RKO (cell line): ENCODE results near the gene CORO2A.
"Not testable (repeated sequence)": the region's sequence is repeated elsewhere in the genome, so short reads cannot be mapped to it uniquely, and the experiment has no call there.

ENCODE experiments used
- DNase-seq: peaks from one replicate; pipeline ENCODE4 v3.0.0-alpha.2; 2016; ENCODE audit warnings: low spot score

The CORO2A gene

GRCh38 chr9:98081477-98082219 lies 110.8 kb downstream of the CORO2A start:
- DNase-seq: peak; percentile 44

- DNase-seq: no peak
Measured at GRCh38 chr9:98080780-98081179, 111.7 kb downstream of the CORO2A start.

- DNase-seq: no peak
Measured at GRCh38 chr9:98080326-98080725, 112.1 kb downstream of the CORO2A start.

GRCh38 chr9:98078895-98079294 lies 113.5 kb downstream of the CORO2A start:
- DNase-seq: no peak

- DNase-seq: not testable (repeated sequence)
Measured at GRCh38 chr9:98076514-98076890, 115.9 kb downstream of the CORO2A start.

GRCh38 chr9:98075332-98075805 lies 117.1 kb downstream of the CORO2A start:
- DNase-seq: no peak

GRCh38 chr9:98074115-98074990 lies 118.1 kb downstream of the CORO2A start:
- DNase-seq: peak; percentile 71

- DNase-seq: no peak
Measured at GRCh38 chr9:98071737-98072136, 120.7 kb downstream of the CORO2A start.
